HG03196 (cell line): Measurements from ENCODE around the gene ZNF213.
A peak's percentile ranks its signal among the peaks of the same experiment; 100 is the strongest.

Source experiments
- ATAC-seq: cut with Tn5 transposase; IDR thresholded peaks from one replicate; pipeline ENCODE4 v1.9.1; 2021; ENCODE audit not compliant: unreplicated experiment

Gene ZNF213

GRCh38 chr16:3134338-3135125, at the start of gene ZNF213:
Gene ZNF213, plus strand, starts transcription at chr16:3135029. Its CDS starts 2,252 bp downstream, at chr16:3137281.
- ATAC-seq = peak; percentile 88

- ATAC-seq = no peak
Measured at GRCh38 chr16:3085868-3086595, 48.8 kb upstream of the ZNF213 start.

- no peak for ATAC-seq
Measured at GRCh38 chr16:3086596-3087242, 48.1 kb upstream of the ZNF213 start.

GRCh38 chr16:3087243-3088235, 47.3 kb upstream of the ZNF213 start:
- no peak for ATAC-seq

- ATAC-seq = no peak
Measured at GRCh38 chr16:3088450-3088849, 46.4 kb upstream of the ZNF213 start.

DNA sequence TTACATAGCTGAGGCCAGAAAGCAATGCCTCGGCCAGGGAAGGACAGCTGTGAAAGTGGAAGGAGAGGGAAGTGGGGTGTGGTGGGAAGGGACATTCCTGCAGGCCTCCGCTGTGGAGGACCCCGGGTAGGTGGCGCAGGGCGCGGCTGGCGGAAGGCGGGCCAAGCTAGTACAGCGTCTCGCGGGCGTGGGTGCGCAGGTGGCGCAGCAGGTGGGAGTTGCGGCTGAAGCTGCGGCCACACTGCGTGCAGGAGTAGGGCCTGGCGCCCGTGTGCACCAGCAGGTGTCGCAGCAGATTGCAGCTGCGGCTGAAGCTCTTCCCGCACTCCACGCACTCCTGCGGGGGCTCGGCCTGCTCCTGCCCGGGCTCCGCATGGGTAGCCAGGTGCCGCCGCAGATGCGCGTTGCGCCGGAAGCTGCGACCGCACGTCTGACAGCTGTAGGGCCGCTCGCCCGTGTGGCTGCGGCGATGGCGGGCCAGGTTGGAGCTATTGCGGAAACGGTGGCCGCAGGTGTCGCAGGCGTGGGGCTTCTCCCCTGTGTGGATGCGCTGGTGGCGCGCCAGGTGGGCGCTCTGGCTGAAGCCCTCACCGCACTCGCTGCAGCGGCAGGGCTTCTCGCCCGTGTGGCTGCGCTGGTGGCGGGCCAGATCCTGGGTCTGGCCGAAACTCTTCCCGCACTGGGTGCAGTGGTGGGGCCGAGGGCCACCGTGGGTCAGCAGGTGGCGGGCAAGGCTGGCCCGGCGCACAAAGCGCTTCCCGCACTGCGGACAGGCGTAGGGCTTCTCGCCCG, 45.7 kb upstream of the ZNF213 start:
- ATAC-seq = no peak

GRCh38 chr16:3089717-3090592, 44.9 kb upstream of the ZNF213 start:
- ATAC-seq = no peak

DNA sequence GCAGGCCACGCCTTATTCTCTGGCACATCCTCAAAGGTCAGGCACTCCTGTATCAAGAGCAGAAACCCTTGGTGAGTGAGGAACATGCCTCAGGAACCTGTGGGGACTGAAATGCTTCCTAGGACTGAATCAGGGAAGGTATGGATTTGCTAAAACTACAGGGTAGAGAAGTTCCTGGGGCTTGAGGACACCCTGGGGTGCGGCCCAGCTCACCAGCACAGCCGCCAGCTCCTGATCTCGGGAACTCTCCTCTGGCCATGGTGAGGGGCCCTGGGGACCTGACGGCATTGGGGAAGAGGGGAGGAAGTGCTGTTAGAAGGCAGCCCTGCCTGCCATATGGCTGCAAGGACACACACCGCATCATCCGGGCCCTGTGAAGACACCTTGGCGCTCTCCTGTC, 43.3 kb upstream of the ZNF213 start:
- no peak for ATAC-seq

- ATAC-seq = no peak
Measured at GRCh38 chr16:3092501-3092941, 42.3 kb upstream of the ZNF213 start.

DNA sequence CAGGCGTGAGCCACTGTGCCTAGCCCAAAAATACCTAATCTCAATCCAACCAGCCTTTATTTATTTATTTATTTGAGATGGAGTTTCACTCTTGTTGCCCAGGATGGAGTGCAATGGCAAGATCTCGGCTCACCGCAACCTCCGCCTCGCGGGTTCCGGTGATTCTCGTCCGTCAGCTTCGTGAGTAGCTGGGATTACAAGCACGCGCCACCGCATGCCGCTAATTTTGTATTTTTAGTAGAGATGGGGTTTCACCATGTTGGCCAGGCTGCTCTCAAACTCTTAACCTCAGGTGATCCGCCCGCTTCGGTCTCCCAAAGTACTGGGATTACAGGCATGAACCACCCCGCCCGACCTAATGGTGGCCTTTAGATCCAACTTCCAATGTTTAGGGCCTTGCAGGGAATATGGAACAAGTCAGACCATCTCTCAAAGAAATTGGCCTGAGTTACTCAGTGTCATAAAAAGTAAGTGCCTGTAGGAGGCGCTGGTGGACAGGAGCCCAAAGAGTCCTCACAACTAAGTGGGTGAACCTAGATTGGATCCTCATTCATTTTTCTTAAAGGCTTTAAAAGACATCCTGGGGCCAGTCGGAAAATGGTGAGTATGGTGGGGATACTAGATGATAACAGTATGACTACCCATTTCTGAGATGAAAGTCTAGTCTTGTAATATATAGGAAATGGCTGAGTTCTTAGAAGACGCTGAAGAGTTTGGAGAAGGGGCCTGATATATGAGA, 40.4 kb upstream of the ZNF213 start:
- ATAC-seq = no peak

- ATAC-seq = peak; percentile 63
Measured at GRCh38 chr16:3095869-3096268, 39.0 kb upstream of the ZNF213 start.

DNA sequence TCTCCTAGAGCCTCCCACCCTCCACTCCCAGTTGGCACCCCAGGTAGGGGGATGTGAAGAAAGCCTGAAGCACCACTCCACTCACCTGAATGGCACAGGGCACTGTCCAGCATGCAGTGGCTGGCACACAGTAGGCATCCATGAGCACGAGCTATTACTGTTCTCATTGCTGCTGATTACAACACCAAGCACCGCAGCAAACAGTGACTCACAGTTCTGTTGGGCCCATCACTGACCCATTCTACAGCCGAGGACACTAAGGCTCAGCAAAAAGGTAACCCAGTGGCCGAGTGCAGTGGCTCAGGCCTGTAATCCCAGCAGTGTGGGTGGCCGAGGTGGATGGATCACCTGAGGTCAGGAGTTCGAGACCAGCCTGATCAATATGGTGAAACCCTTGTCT, 38.5 kb upstream of the ZNF213 start:
- no peak for ATAC-seq

GRCh38 chr16:3097266-3097665, 37.6 kb upstream of the ZNF213 start:
- no peak for ATAC-seq

DNA sequence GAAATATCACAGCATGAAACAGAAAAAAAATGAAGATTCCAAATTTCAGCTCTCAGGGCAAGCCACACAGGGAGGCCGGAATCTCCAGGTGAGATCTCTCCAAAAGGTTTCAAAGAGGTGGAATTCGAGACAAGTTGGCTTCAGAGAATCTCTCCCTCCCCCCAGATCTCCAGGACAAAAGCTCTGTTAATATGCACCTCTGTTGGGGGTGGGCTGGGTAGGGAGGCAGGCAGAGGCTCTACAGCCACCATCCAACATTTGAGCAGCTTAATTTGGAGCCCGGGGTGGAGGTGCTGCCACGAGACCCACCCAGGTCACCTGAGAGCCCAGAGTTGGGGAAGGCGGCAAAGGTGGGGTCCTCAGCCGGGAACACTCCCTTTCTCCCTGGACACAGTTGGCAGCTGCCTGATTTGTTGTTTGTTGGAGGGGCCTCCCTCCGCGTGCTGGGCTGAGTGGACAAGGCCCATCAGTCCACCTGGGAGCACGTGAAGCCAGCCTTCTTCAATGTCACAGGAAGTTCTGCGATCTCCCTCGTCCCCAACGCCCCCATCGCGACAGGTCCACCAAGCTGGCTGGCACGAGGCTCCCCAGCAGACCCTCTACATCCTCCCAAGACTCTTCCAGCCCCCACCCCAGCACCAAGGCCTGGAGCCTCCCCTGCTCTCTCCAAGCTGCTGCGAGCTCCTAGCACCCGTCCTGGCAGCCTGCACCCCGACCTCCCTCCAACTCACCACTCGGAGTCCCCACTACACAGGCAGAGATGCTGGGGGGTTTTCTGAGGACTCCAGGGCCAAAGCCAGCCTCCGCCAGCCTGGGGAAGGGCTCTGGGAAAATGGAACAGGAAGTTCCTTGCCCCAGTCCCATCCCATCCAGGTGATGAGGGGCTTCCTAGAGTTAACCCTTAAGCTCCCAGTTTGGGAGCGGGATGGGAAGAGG, 36.1 kb upstream of the ZNF213 start, which contains the start of gene ZSCAN10:
Gene ZSCAN10 (minus strand): TSS at position 836 of the 936 bp plus-strand sequence. CDS start 6,357 bp downstream, outside the sequence.
- ATAC-seq = no peak

DNA sequence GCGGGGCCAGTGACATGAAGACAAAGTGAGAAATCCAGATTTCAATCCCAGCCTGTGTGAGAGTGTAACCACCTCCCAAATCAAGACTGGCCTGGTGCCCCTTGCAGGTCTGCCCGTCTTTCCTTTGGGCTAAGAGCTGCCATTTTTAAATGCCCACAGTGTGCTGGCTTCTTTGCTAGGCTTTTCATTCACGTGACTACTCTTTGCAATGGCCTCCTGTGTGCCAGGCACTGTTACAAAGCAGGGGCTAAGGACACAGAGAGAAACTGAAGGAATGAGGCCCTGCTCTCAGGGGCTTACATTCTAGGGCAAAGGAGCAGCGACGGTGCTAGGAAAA, 35.5 kb upstream of the ZNF213 start:
- ATAC-seq = no peak

DNA sequence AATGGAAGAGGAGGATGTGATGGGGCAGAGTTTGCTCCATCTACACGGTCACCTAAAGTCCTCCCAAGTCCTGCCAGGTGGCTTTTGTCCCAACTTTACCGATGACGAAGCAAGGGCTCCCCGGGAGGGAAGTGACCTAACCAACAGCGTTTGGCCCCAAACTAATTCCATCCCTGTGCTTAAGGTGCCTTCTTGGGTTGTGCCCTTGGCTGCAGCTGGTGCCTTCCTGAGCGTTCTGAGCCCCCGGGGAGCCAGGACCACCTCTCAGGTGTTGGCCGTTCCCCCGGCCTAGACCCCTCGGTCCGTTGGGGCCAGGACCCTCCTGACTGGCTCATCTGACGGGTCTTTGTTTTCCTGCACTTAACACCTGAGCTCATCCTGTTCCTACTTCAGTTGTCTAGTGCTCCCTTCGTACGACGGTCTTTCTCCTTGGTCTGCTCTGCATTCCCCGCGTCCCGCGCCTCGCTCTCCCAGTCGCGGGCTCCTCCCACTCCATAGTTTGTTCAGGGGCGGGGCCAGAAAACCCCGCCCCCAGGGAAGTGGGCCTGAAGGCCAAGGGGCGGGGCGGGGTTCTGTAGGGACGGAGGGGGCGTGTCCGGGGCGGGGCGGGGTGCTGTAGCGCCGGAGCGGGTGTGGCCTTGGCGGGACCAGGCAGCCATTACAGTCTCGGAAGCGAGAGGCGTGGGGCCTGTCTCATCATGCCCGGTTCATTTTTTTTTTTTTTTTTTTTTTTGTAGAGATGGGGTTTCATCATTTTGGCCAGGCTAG, 34.9 kb upstream of the ZNF213 start:
- no peak for ATAC-seq
